Measurements from ENCODE around the gene NUDT21.

DNA sequence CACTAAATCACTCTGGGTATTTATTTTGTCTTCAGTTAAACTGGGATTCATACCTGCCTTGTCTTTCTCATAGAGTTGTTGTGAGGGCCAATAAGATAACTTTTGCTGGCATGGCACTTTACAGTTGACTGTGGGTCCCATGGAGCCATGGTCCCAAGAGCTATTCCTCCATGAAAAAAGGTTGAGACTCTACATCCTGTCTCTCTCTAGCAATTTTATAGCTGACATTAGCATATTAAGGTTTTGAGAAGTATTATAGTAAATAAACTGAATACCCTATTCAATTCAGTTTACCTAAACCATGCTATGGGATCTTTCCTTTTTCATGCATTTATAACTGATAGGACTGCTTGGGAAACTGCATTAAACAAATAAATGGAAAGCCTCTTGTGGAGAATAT lies 17.7 kb upstream of the NUDT21 start:
- TF ChIP-seq RAD21 (IDR thresholded peaks at IDR 0.05; ENCODE audit: low read depth) = no peak
- TF ChIP-seq CREB1 (IDR thresholded peaks at IDR 0.05; ENCODE audit: low read depth) = no peak
- no peak for TF ChIP-seq TAF1 (IDR thresholded peaks at IDR 0.05; ENCODE audit: low read depth)
- TF ChIP-seq REST (IDR thresholded peaks at IDR 0.05; ENCODE audit: low read depth) = no peak
- TF ChIP-seq, protein P1, sequence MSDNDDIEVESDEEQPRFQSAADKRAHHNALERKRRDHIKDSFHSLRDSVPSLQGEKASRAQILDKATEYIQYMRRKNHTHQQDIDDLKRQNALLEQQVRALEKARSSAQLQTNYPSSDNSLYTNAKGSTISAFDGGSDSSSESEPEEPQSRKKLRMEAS (IDR thresholded peaks at IDR 0.05) = no peak

All from Ishikawa (cell line).